ENCODE results near the gene ACSBG1.

ACSBG1 gene

GRCh38 chr15:78129077-78129750 is 105.2 kb downstream of the ACSBG1 start:
- no peak for DNase-seq

GRCh38 chr15:78127882-78128281 is 106.5 kb downstream of the ACSBG1 start:
- no peak for DNase-seq

GRCh38 chr15:78125267-78125666 is 109.1 kb downstream of the ACSBG1 start:
- DNase-seq: no peak

- no peak for DNase-seq
Measured at GRCh38 chr15:78120523-78120922, 113.8 kb downstream of the ACSBG1 start.

Measured in SHP77 (cell line).